ENCODE data around the gene SCAMP2. TPM values are rescaled to one million over a fixed set of nuclear protein-coding genes. Genes with fewer than 3 reads are reported as not detected.
"Not testable (repeated sequence)": the region's sequence is repeated elsewhere in the genome, so short reads cannot be mapped to it uniquely, and the experiment has no call there.

Gene SCAMP2
- total RNA-seq, result 17.3 TPM
- 10 to 100 TPM; 50.3 to 74.5 (median 55.3) TPM for polyA plus RNA-seq (ENCODE audit: insufficient read depth in 1 of 8, insufficient read length in 8 of 8, low replicate concordance in 1 of 8)
- long read RNA-seq, donor 1, transcript SCAMP2-201 (9 exons, 2,453 nt), result major isoform, 7 of 9 reads
- long read RNA-seq, donor 1, partial matches to known transcripts, result 0 of 9 reads
- long read RNA-seq, donor 1, other reads (novel, unspliced or antisense), result 0 of 9 reads
- long read RNA-seq, donor 2, partial matches to known transcripts, result 0 of 2 reads
- long read RNA-seq, donor 2, other reads (novel, unspliced or antisense), result 0 of 2 reads
- long read RNA-seq, donor 3, transcript SCAMP2-201 (9 exons, 2,453 nt), result major isoform, 33 of 34 reads
- long read RNA-seq, donor 3, partial matches to known transcripts, result 0 of 34 reads
- long read RNA-seq, donor 3, other reads (novel, unspliced or antisense), result 0 of 34 reads
- long read RNA-seq, donor 4, transcript SCAMP2-201 (9 exons, 2,453 nt), result major isoform, 24 of 26 reads
- long read RNA-seq, donor 4, partial matches to known transcripts, result 0 of 26 reads
- long read RNA-seq, donor 4, other reads (novel, unspliced or antisense), result 0 of 26 reads
- long read RNA-seq, donor 5, transcript SCAMP2-201 (9 exons, 2,453 nt), result major isoform, 43 of 54 reads
- long read RNA-seq, donor 5, partial matches to known transcripts, result 7 of 54 reads
- long read RNA-seq, donor 5, other reads (novel, unspliced or antisense), result 0 of 54 reads
- long read RNA-seq, donor 6, transcript SCAMP2-201 (9 exons, 2,453 nt), result major isoform, 41 of 53 reads
- long read RNA-seq, donor 6, partial matches to known transcripts, result 9 of 53 reads
- long read RNA-seq, donor 6, other reads (novel, unspliced or antisense), result 0 of 53 reads
- long read RNA-seq, donor 7, transcript SCAMP2-201 (9 exons, 2,453 nt), result major isoform, 21 of 32 reads
- long read RNA-seq, donor 7, partial matches to known transcripts, result 9 of 32 reads
- long read RNA-seq, donor 7, other reads (novel, unspliced or antisense), result 0 of 32 reads
- long read RNA-seq, donor 8, transcript SCAMP2-201 (9 exons, 2,453 nt), result major isoform, 14 of 16 reads
- long read RNA-seq, donor 8, partial matches to known transcripts, result 0 of 16 reads
- long read RNA-seq, donor 8, other reads (novel, unspliced or antisense), result 0 of 16 reads
- long read RNA-seq, donor 9, transcript SCAMP2-201 (9 exons, 2,453 nt), result major isoform, 12 of 19 reads
- long read RNA-seq, donor 9, partial matches to known transcripts, result 7 of 19 reads
- long read RNA-seq, donor 9, other reads (novel, unspliced or antisense), result 0 of 19 reads
- long read RNA-seq, donor 10, transcript SCAMP2-201 (9 exons, 2,453 nt), result major isoform, 11 of 12 reads
- long read RNA-seq, donor 10, partial matches to known transcripts, result 0 of 12 reads
- long read RNA-seq, donor 10, other reads (novel, unspliced or antisense), result 0 of 12 reads
- long read RNA-seq, donor 11, transcript SCAMP2-201 (9 exons, 2,453 nt), result major isoform, 24 of 26 reads
- long read RNA-seq, donor 11, partial matches to known transcripts, result 0 of 26 reads
- long read RNA-seq, donor 11, other reads (novel, unspliced or antisense), result 0 of 26 reads

- peak within 1 kb of the TSS; percentile 96 for H3K27ac ChIP-seq (ENCODE audit: low read length)
- peak; percentile 99 for DNase-seq
- no peaks in the 10 kb centered on the region for H3K27me3 ChIP-seq (ENCODE audit: control insufficient read depth, insufficient read depth, low read length)
- peaks cover 11% of the 10 kb centered on the region for H3K36me3 ChIP-seq (ENCODE audit: control insufficient read depth, insufficient read depth, low read length)
- H3K4me3 ChIP-seq (ENCODE audit: low read length), result peak within 1 kb of the TSS; percentile 81
- H3K4me1 ChIP-seq (ENCODE audit: control insufficient read depth, insufficient read depth, low read length), result peaks cover 37% of the 10 kb centered on the region
- no peaks in the 10 kb centered on the region for H3K9me3 ChIP-seq (replicated peaks; ENCODE audit: control insufficient read depth, low read depth, low read length)
- WGBS (ENCODE audit: insufficient coverage), result under 1% methylated on average over 35 of the region's 52 CpGs
Observed at GRCh38 chr15:74873036-74873755, at the start of gene SCAMP2. SCAMP2 (minus strand) TSS chr15:74873365; CDS start chr15:74873255, 110 bp downstream.

GRCh38 chr15:74920456-74920855 is 47.3 kb upstream of the SCAMP2 start:
- Histone ChIP-seq H3K27ac (ENCODE audit: low read length) (no peak overlapping the region), H3K36me3 (ENCODE audit: control insufficient read depth, insufficient read depth, low read length) (peaks cover 66% of the 10 kb centered on the region), H3K27me3 (ENCODE audit: control insufficient read depth, insufficient read depth, low read length) (no peaks in the 10 kb centered on the region), H3K9me3 (replicated peaks; ENCODE audit: control insufficient read depth, low read depth, low read length) (no peaks in the 10 kb centered on the region), H3K4me1 (ENCODE audit: control insufficient read depth, insufficient read depth, low read length) (no peaks in the 10 kb centered on the region), H3K4me3 (ENCODE audit: low read length) (no peak overlapping the region)
- 97% methylated on average over 8 of the region's 8 CpGs for WGBS (ENCODE audit: insufficient coverage)
- DNase-seq, result no peak

GRCh38 chr15:74917676-74918075 is 44.5 kb upstream of the SCAMP2 start:
- H3K27ac ChIP-seq (ENCODE audit: low read length), result no peak overlapping the region
- peaks cover 59% of the 10 kb centered on the region for H3K36me3 ChIP-seq (ENCODE audit: control insufficient read depth, insufficient read depth, low read length)
- H3K27me3 ChIP-seq (ENCODE audit: control insufficient read depth, insufficient read depth, low read length), result no peaks in the 10 kb centered on the region
- DNase-seq, result no peak
- 98% methylated on average over 5 of the region's 6 CpGs for WGBS (ENCODE audit: insufficient coverage)
- no peaks in the 10 kb centered on the region for H3K9me3 ChIP-seq (replicated peaks; ENCODE audit: control insufficient read depth, low read depth, low read length)
- no peak overlapping the region for H3K4me3 ChIP-seq (ENCODE audit: low read length)
- H3K4me1 ChIP-seq (ENCODE audit: control insufficient read depth, insufficient read depth, low read length), result no peaks in the 10 kb centered on the region

GRCh38 chr15:74913799-74914198 is 40.6 kb upstream of the SCAMP2 start:
- DNase-seq, result not testable (repeated sequence)
- WGBS (ENCODE audit: insufficient coverage), result 100% methylated on average over 2 of the region's 8 CpGs

GRCh38 chr15:74913041-74913440 is 39.9 kb upstream of the SCAMP2 start:
- 97% methylated on average over 7 of the region's 9 CpGs for whole genome bisulfite sequencing (ENCODE audit: insufficient coverage)
- Histone ChIP-seq H3K27ac (ENCODE audit: low read length) (no peak overlapping the region), H3K9me3 (replicated peaks; ENCODE audit: control insufficient read depth, low read depth, low read length) (no peaks in the 10 kb centered on the region), H3K4me1 (ENCODE audit: control insufficient read depth, insufficient read depth, low read length) (no peaks in the 10 kb centered on the region), H3K27me3 (ENCODE audit: control insufficient read depth, insufficient read depth, low read length) (no peaks in the 10 kb centered on the region), H3K4me3 (ENCODE audit: low read length) (no peak overlapping the region), H3K36me3 (ENCODE audit: control insufficient read depth, insufficient read depth, low read length) (peaks cover 40% of the 10 kb centered on the region)
- DNase-seq, result no peak

More at GRCh38 chr15:74913799-74914198, 40.6 kb upstream of the SCAMP2 start:
- not testable (repeated sequence) for H3K27me3 ChIP-seq (ENCODE audit: control insufficient read depth, insufficient read depth, low read length); H3K9me3 ChIP-seq (replicated peaks; ENCODE audit: control insufficient read depth, low read depth, low read length); H3K4me1 ChIP-seq (ENCODE audit: control insufficient read depth, insufficient read depth, low read length); H3K27ac ChIP-seq (ENCODE audit: low read length); H3K4me3 ChIP-seq (ENCODE audit: low read length)
- peaks cover 47% of the 10 kb centered on the region for H3K36me3 ChIP-seq (ENCODE audit: control insufficient read depth, insufficient read depth, low read length)

GRCh38 chr15:74908635-74909034 is 35.5 kb upstream of the SCAMP2 start:
- Histone ChIP-seq H3K36me3 (ENCODE audit: control insufficient read depth, insufficient read depth, low read length) (peaks cover 32% of the 10 kb centered on the region), H3K9me3 (replicated peaks; ENCODE audit: control insufficient read depth, low read depth, low read length) (no peaks in the 10 kb centered on the region)
- 96% methylated on average over 3 of the region's 4 CpGs for WGBS (ENCODE audit: insufficient coverage)

GRCh38 chr15:74907163-74907870 is 34.2 kb upstream of the SCAMP2 start:
- H3K4me1 ChIP-seq (ENCODE audit: control insufficient read depth, insufficient read depth, low read length), result peaks cover 21% of the 10 kb centered on the region
- WGBS (ENCODE audit: insufficient coverage), result 8% methylated on average over 2 of the region's 8 CpGs
- no peak for DNase-seq
- peaks cover 38% of the 10 kb centered on the region for H3K36me3 ChIP-seq (ENCODE audit: control insufficient read depth, insufficient read depth, low read length)
- no peaks in the 10 kb centered on the region for H3K9me3 ChIP-seq (replicated peaks; ENCODE audit: control insufficient read depth, low read depth, low read length)
- H3K4me3 ChIP-seq (ENCODE audit: low read length), result peak overlapping the region; percentile 94
- no peaks in the 10 kb centered on the region for H3K27me3 ChIP-seq (ENCODE audit: control insufficient read depth, insufficient read depth, low read length)
- H3K27ac ChIP-seq (ENCODE audit: low read length), result peak overlapping the region; percentile 87

More at GRCh38 chr15:74908635-74909034, 35.5 kb upstream of the SCAMP2 start:
- H3K4me1 ChIP-seq (ENCODE audit: control insufficient read depth, insufficient read depth, low read length), result peaks cover 21% of the 10 kb centered on the region
- H3K4me3 ChIP-seq (ENCODE audit: low read length), result no peak overlapping the region
- no peak for DNase-seq
- no peak overlapping the region for H3K27ac ChIP-seq (ENCODE audit: low read length)
- no peaks in the 10 kb centered on the region for H3K27me3 ChIP-seq (ENCODE audit: control insufficient read depth, insufficient read depth, low read length)

- H3K4me1 ChIP-seq (ENCODE audit: control insufficient read depth, insufficient read depth, low read length), result peaks cover 21% of the 10 kb centered on the region
- H3K27ac ChIP-seq (ENCODE audit: low read length), result peak within 1 kb of the TSS; percentile 94
- H3K4me3 ChIP-seq (ENCODE audit: low read length), result peak within 1 kb of the TSS; percentile 94
- WGBS (ENCODE audit: insufficient coverage), result under 1% methylated on average over 68 of the region's 74 CpGs
- no peaks in the 10 kb centered on the region for H3K27me3 ChIP-seq (ENCODE audit: control insufficient read depth, insufficient read depth, low read length)
- no peaks in the 10 kb centered on the region for H3K9me3 ChIP-seq (replicated peaks; ENCODE audit: control insufficient read depth, low read depth, low read length)
- peaks cover 40% of the 10 kb centered on the region for H3K36me3 ChIP-seq (ENCODE audit: control insufficient read depth, insufficient read depth, low read length)
- DNase-seq, result peak; percentile 96
Observed at GRCh38 chr15:74906450-74907162, 33.4 kb upstream of the SCAMP2 start, which contains the start of gene FAM219B. FAM219B (minus strand) TSS chr15:74906851; CDS start chr15:74906800, 51 bp downstream.

Measured in muscle of leg (tissue), 16 donors.